Adrenal gland (tissue), 5 donors: Measurements from ENCODE around the gene HRH2.

Experiments
- CTCF ChIP-seq, 6 experiments: fragments of 450-650 bp in 4 of 6; fragments of 200-600 bp in 2 of 6; sonication (generic) in 1 of 6; IDR thresholded peaks; 1 replicate in 5 of 6; 2 replicates in 1 of 6; pipeline versions ENCODE4 v1.5.1 to v1.8.0; 2016 to 2021; ENCODE audit warnings: antibody characterized with exemption in 6 of 6, mild to moderate bottlenecking in 2 of 6, moderate library complexity in 1 of 6
- POLR2A ChIP-seq, 2 donors: fragments of 450-650 bp; IDR thresholded peaks; one replicate each; pipeline ENCODE4 v1.6.1; 2017; ENCODE audit warnings: antibody characterized with exemption in 2 of 2, mild to moderate bottlenecking in 2 of 2, moderate library complexity in 1 of 2
- donor health status: DM: no; HTN: no; CAD: no.

- TF ChIP-seq CTCF (IDR thresholded peaks at IDR 0.05) (no peak), POLR2A (IDR thresholded peaks at IDR 0.05) (no peak)
These were observed 18.0 kb downstream of the HRH2 start for GRCh38 chr5:175675873-175676272.
